ENCODE data around the gene KRTAP10-9.

DNA sequence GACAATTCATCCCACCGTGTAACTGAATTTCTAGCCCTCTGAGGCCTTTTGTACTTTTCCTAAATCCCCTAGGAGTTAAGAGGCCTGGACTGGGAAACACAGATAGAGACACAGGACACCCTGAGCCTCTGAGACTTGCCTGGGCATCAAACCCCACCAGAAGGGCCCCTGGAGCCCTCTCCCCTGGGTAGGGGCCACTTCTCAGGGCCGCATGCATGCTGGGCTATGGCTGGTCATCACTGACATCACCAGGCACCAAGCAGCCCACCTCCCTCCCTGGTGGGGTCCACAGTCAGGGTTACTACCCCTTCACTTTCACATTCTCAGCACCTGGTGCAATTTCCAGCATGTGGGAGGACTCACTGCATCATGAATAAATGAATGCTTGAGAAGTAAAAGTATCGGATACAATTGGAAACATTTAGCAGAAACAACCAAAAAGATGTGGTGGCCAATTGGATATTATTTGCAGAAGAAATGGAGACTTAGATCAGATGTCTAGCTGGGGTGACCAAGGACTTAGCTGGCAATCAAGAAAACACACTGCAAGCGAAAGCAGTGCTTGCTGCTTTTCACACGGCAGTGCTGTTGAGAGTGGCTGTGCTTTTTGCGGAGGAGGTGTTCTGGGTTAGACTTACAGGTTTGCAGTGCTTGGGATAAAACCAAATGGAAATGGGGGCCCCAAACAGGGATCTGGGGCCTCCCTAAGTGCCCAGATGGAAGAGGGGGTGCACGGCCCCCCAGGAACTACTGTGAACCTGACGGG lies 27.4 kb upstream of the KRTAP10-9 start:
- TF ChIP-seq GATA3 (IDR thresholded peaks at IDR 0.05; ENCODE audit: low read depth, low read length) (no peak), GATA2 (IDR thresholded peaks at IDR 0.05; ENCODE audit: low read depth, low read length) (no peak)

All from SH-SY5Y (cell line).